HEK293T (cell line): Measurements from ENCODE around the gene TAF1B.

Experiments
- FOXA1 ChIP-seq: fragments of 450-650 bp; IDR thresholded peaks from 2 replicates; pipeline ENCODE4 v1.6.1; 2016; ENCODE audit warnings: mild to moderate bottlenecking
- HDGF ChIP-seq: fragments of 450-650 bp; IDR thresholded peaks from 2 replicates; pipeline ENCODE4 v1.6.1; 2017; ENCODE audit warnings: antibody characterized with exemption, borderline replicate concordance
- L3MBTL2 ChIP-seq: fragments of 450-650 bp; conservative IDR thresholded peaks from 2 replicates; pipeline ENCODE4 v1.6.1; 2016; ENCODE audit warnings: mild to moderate bottlenecking
- NFRKB ChIP-seq: fragments of 450-650 bp; IDR thresholded peaks from 2 replicates; pipeline ENCODE4 v1.6.1; 2016; ENCODE audit warnings: mild to moderate bottlenecking, moderate library complexity
- SP1 ChIP-seq: fragments of 450-650 bp; IDR thresholded peaks from 2 replicates; pipeline ENCODE4 v1.6.1; 2017
- SUZ12 ChIP-seq: fragments of 450-650 bp; IDR thresholded peaks from 2 replicates; pipeline ENCODE4 v1.6.1; 2016; ENCODE audit warnings: mild to moderate bottlenecking
- ZNF384 ChIP-seq: fragments of 450-650 bp; IDR thresholded peaks from 2 replicates; pipeline ENCODE4 v1.6.1; 2016

- TF ChIP-seq L3MBTL2 (no peak), SP1 (no peak), NFRKB (no peak), SUZ12 (no peak), FOXA1 (no peak), ZNF384 (no peak), HDGF (no peak)
Observed at GRCh38 chr2:9809064-9809356, 34.3 kb upstream of the TAF1B start.
